Measurements from ENCODE around the gene EID2B. TPM values are rescaled to one million over a fixed set of nuclear protein-coding genes. Genes with fewer than 3 reads are reported as not detected.

The EID2B gene
- total RNA-seq, 1 donor from 2014 or later: 3.6 TPM

- peaks cover 15% of the 10 kb centered on the region for H3K4me1 Mint-ChIP-seq (ENCODE audit: unreplicated experiment)
- H3K36me3 Mint-ChIP-seq (ENCODE audit: unreplicated experiment): no peaks in the 10 kb centered on the region
- H3K27ac Mint-ChIP-seq (ENCODE audit: unreplicated experiment): no peak overlapping the region
- no peak for DNase-seq (ENCODE audit: extremely low spot score, unreplicated experiment)
- TF ChIP-seq CTCF (IDR thresholded peaks at IDR 0.05): no peak
- H3K9me3 Mint-ChIP-seq (ENCODE audit: unreplicated experiment): no peaks in the 10 kb centered on the region
- peak overlapping the region; percentile 75 for H3K4me3 Mint-ChIP-seq (ENCODE audit: unreplicated experiment)
- peaks cover 35% of the 10 kb centered on the region for H3K27me3 Mint-ChIP-seq (ENCODE audit: unreplicated experiment)
Observed at GRCh38 chr19:39506944-39507714, 25.5 kb downstream of the EID2B start.

GRCh38 chr19:39506598-39506943 lies 26.1 kb downstream of the EID2B start:
- no peak overlapping the region for H3K27ac Mint-ChIP-seq (ENCODE audit: unreplicated experiment)
- peak overlapping the region; percentile 34 for H3K4me3 Mint-ChIP-seq (ENCODE audit: unreplicated experiment)
- peaks cover 35% of the 10 kb centered on the region for H3K27me3 Mint-ChIP-seq (ENCODE audit: unreplicated experiment)

GRCh38 chr19:39502640-39503417 lies 29.8 kb downstream of the EID2B start:
- H3K4me3 Mint-ChIP-seq (ENCODE audit: unreplicated experiment): no peak overlapping the region
- no peaks in the 10 kb centered on the region for H3K36me3 Mint-ChIP-seq (ENCODE audit: unreplicated experiment)
- no peak overlapping the region for H3K27ac Mint-ChIP-seq (ENCODE audit: unreplicated experiment)
- DNase-seq (ENCODE audit: extremely low spot score, unreplicated experiment): no peak
- TF ChIP-seq CTCF (IDR thresholded peaks at IDR 0.05): peak; percentile 86
- H3K4me1 Mint-ChIP-seq (ENCODE audit: unreplicated experiment): peaks cover 27% of the 10 kb centered on the region
- H3K27me3 Mint-ChIP-seq (ENCODE audit: unreplicated experiment): peaks cover 48% of the 10 kb centered on the region
- H3K9me3 Mint-ChIP-seq (ENCODE audit: unreplicated experiment): no peaks in the 10 kb centered on the region

More at GRCh38 chr19:39506598-39506943, 26.1 kb downstream of the EID2B start:
- peaks cover 15% of the 10 kb centered on the region for H3K4me1 Mint-ChIP-seq (ENCODE audit: unreplicated experiment)
- no peak for DNase-seq (ENCODE audit: extremely low spot score, unreplicated experiment)
- H3K9me3 Mint-ChIP-seq (ENCODE audit: unreplicated experiment): no peaks in the 10 kb centered on the region
- no peak for TF ChIP-seq CTCF (IDR thresholded peaks at IDR 0.05)
- no peaks in the 10 kb centered on the region for H3K36me3 Mint-ChIP-seq (ENCODE audit: unreplicated experiment)

GRCh38 chr19:39501340-39501739 lies 31.3 kb downstream of the EID2B start:
- no peak for TF ChIP-seq CTCF (IDR thresholded peaks at IDR 0.05)
- H3K36me3 Mint-ChIP-seq (ENCODE audit: unreplicated experiment): no peaks in the 10 kb centered on the region

GRCh38 chr19:39500543-39500942 lies 32.1 kb downstream of the EID2B start:
- Mint-ChIP-seq H3K27me3 (ENCODE audit: unreplicated experiment) (peaks cover 49% of the 10 kb centered on the region), H3K4me1 (ENCODE audit: unreplicated experiment) (peaks cover 24% of the 10 kb centered on the region), H3K4me3 (ENCODE audit: unreplicated experiment) (no peak overlapping the region), H3K9me3 (ENCODE audit: unreplicated experiment) (no peaks in the 10 kb centered on the region), H3K36me3 (ENCODE audit: unreplicated experiment) (no peaks in the 10 kb centered on the region), H3K27ac (ENCODE audit: unreplicated experiment) (no peak overlapping the region)
- no peak for DNase-seq (ENCODE audit: extremely low spot score, unreplicated experiment)
- TF ChIP-seq CTCF (IDR thresholded peaks at IDR 0.05): no peak

More at GRCh38 chr19:39501340-39501739, 31.3 kb downstream of the EID2B start:
- Mint-ChIP-seq H3K4me1 (ENCODE audit: unreplicated experiment) (peaks cover 25% of the 10 kb centered on the region), H3K4me3 (ENCODE audit: unreplicated experiment) (no peak overlapping the region), H3K27me3 (ENCODE audit: unreplicated experiment) (peaks cover 46% of the 10 kb centered on the region), H3K9me3 (ENCODE audit: unreplicated experiment) (no peaks in the 10 kb centered on the region), H3K27ac (ENCODE audit: unreplicated experiment) (no peak overlapping the region)
- DNase-seq (ENCODE audit: extremely low spot score, unreplicated experiment): no peak
